GM20431 (cell line): ENCODE measurements around the gene SGMS1.
"Not testable (repeated sequence)": the region's sequence is repeated elsewhere in the genome, so short reads cannot be mapped to it uniquely, and the experiment has no call there.

Experiments
- in situ Hi-C: fragments of 300-500 bp; cut with MseI, MboI; formaldehyde crosslinking; loops from one replicate; pipeline ENCODE4 v1.15.0; 2020; ENCODE audit warnings: low sequenced_read_pairs; ENCODE audit not compliant: unreplicated experiment

Gene SGMS1

GRCh38 chr10:50360077-50360850, 263.5 kb downstream of the SGMS1 start:
- in situ Hi-C loops = no loop called here

DNA sequence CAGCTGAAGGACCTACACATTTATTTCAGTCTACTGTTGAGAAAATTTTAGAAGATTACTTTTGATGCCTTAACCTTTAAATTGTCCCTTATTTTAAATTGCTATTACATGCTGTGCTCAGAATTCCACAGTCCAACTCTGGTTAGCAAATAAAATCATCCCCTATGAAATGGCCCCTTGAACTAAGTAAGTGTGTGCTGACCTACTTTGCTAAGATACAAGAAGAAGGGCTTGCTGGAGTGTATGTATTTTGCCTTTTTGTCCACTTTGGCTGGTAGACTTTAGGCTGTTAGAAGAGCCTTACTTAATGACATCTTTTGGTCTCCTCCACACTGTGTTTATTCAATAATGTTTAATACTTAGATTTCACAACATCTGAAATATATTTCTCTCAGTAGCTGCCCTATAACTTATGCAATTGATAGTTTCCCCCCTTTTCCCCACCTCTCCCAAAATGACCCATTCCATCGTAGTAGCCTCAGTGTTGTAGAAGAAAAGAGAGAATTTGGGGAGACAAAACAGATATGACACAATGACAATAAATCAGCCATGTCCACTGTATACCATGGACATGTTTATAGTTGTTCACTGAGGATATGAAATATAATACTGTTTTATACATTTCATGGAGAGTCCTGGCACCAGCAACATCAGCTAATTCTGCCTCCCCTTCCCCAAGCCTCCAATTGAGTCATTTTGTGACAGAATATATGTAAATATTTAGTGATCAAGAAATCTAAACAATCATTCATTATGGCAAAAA, 264.6 kb downstream of the SGMS1 start:
- in situ Hi-C loops = no loop called here

DNA sequence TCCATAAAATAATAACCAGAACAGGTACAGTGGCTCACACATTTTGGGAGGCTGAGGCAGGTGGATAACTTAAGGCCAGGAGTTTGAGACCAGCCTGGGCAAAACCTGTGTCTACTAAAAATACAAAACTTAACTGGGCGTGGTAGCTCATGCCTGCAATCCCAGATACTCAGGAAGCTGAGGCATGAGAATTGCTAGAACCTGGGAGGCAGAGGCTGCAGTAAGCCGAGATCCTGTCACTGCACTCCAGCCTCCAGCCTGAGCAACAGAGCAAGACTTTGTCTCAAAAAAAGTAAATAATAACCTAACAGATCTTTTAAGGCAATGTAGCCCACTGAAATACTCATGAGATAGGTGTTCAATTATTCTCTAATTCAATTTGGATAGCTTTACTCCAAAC, 265.3 kb downstream of the SGMS1 start:
- in situ Hi-C loops = no loop called here

GRCh38 chr10:50356481-50356832, 267.3 kb downstream of the SGMS1 start:
- in situ Hi-C loops = not testable (repeated sequence)

DNA sequence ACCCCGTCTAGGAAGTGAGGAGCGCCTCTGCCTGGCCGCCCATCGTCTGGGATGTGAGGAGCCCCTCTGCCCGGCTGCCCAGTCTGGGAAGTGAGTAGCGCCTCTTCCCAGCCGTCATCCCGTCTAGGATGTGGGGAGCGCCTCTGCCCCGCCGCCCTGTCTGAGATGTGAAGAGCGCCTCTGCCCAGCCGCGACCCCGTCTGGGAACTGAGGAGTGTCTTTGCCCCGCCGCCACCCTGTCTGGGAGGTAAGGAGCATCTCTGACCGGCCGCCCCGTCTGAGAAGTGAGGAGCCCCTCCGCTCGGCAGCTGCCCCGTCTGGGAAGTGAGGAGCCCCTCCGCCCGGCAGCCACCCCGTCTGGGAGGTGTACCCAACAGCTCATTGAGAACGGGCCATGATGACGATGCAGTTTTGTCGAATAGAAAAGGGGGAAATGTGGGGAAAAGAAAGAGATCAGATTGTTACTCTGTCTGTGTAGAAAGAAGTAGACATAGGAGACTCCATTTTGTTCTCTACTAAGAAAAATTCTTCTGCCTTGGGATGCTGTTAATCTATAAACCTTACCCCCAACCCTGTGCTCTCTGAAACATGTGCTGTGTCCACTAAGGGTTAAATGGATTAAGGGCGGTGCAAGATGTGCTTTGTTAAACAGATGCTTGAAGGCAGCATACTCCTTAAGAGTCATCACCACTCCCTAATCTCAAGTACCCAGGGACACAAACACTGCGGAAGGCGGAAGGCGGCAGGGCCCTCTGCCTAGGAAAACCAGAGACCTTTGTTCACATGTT, 267.9 kb downstream of the SGMS1 start:
- in situ Hi-C loops = not testable (repeated sequence)

DNA sequence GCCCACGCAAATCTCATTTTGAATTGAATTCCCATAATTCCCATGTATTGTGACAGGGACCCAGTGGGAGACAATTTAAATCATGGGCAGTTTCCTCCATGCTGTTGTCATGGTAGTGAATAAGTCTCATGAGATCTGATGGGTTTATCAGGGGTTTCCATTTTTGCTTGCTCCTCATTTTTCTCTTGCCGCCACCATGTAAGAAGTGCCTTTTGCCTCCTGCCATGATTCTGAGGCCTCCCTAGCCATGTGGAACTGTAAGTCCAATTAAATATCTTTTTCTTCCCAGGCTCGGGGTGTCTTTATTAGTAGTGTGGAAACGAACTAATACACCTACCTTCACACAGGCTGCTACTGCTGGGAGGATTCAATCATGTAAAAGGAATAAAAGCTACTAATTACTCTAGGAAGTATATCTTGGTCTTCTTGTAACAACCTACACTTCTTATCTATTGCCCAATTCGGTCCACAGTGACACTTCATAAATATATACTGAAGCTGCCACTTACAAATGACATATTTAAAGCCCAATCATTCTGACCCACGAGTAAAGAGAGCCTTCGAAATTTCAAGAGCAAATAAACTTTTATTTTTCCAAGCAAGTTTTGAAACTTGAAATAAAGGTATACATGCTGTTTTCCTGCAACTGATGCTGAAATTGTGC, 272.1 kb downstream of the SGMS1 start:
- in situ Hi-C loops = no loop called here

DNA sequence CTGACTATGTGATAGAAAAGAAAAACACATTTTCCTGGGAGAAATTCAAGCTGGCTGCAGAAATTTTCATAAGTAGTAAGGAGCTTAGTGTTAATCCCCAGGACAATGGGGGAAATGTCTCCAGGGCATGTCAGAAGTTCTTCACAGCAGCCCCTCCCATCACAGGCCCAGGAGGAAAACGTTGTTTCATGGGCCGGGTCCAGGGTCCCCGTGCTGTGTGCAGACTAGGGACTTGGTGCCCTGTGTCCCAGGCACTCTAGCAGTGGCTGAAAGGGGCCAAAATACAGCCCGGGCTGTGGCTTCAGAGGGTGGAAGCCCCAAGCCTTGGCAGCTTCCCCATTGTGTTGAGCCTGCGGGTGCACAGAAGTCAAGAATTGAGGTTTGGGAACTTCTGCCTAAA, 273.4 kb downstream of the SGMS1 start:
- in situ Hi-C loops = no loop called here

- in situ Hi-C loops = no loop called here
Measured at GRCh38 chr10:50349554-50349953, 274.2 kb downstream of the SGMS1 start.

- in situ Hi-C loops = no loop called here
Measured at GRCh38 chr10:50347394-50347802, 276.4 kb downstream of the SGMS1 start.

GRCh38 chr10:50346942-50347341, 276.8 kb downstream of the SGMS1 start:
- in situ Hi-C loops = no loop called here

- in situ Hi-C loops = no loop called here
Measured at GRCh38 chr10:50345545-50345944, 278.2 kb downstream of the SGMS1 start.

GRCh38 chr10:50343702-50344331, 279.9 kb downstream of the SGMS1 start:
- in situ Hi-C loops = no loop called here

DNA sequence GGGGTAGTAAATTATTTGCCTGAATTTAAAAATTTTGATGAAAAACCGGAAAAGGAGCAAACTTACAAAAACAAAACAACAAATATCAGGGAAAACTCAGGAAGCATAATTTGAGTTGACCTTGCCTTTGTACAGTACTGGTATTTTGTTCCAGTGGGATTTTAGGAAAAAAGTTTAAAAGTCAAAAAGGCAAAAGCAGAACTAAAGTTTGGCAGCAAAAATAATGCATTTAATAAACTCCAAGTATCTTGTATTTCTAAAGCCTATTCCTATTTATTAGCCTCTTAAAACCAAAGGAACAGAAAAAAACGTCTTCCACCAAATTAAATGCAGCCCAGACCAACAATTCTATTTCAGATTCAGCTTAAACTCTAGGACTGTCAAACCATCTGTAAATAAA, 281.8 kb downstream of the SGMS1 start:
- in situ Hi-C loops = no loop called here

- in situ Hi-C loops = no loop called here
Measured at GRCh38 chr10:50336140-50336539, 287.6 kb downstream of the SGMS1 start.

DNA sequence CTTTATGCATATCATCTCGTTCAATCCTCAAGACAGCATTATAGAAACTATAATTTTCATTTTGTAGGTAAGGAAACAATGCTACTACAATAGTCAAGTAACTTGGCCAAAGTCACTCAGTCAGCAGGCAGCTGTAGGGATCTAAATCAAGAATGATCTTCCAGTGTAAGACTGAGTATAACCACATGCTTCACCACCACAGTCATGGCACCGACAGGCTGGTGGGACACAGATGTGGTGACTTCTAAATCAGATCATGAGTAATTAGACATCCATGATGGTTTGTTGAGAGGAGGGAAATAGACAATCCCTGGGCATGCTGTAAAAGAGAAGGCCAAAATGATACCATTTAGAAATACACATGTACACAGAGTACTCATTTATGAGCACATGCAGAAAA, 288.4 kb downstream of the SGMS1 start:
- in situ Hi-C loops = no loop called here

DNA sequence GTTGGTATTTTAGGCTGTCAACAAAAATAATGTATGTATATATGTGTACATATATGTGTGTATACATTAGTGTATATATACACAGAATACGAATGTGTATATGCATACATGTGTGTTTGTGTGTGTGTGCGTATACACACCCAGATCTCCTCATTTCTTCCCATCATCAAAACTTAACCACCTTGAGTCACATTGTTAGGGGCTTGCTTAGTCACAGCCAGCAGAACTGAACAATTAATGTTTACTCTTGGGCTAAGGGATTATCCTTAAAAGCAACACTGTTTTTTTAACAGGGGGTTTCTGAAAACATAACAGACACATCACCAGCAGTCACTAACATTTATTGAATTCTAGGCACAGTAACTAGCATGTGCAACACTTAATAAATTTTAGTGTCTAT, 289.5 kb downstream of the SGMS1 start:
- in situ Hi-C loops = no loop called here

DNA sequence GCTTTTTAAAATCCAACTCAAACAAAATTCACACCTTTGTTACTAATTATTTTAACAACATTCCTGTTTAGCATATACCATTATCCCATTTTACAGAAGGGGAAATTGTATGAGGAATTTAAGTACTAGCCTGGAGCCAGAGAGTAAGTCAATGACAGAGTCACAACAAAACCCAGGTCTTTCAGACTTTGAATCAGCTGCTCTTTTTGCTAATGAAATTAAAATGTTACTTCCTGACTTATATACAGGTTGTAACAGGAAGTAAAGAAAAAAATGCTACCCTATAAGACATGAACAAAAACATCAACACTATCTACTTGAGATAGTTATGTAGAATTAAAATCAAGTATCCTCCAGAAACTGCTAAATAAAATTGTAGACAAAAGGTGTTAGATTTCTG, 289.9 kb downstream of the SGMS1 start:
- in situ Hi-C loops = no loop called here

- in situ Hi-C loops = no loop called here
Measured at GRCh38 chr10:50332108-50332842, 291.5 kb downstream of the SGMS1 start.

DNA sequence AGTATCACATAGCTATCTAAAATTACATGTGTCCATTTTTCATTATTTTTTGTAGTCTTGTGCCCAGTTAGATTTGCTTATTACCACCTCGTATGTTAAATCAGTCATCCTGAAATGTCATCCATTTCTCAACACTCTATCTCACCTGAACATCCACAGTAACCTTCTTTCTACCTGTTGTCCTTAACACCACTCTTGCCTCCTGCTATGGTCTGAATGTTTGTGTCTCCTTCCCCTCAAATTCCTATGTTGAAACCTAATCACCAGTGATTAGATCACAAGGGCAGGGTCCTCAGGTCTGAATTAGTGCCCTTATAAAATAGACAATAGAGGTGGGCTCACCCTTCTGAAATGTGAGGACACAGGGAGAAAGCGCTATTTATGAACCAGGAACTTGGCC, 292.3 kb downstream of the SGMS1 start:
- in situ Hi-C loops = no loop called here
